Hepatocyte (in vitro differentiated cells): ENCODE results near the gene CBFA2T3.

Experiments used
- CTCF ChIP-seq: fragments of 200-600 bp; sonication (generic); IDR thresholded peaks from 2 replicates; pipeline ENCODE4 v1.5.1; 2016; ENCODE audit warnings: antibody characterized with exemption, mild to moderate bottlenecking; ENCODE audit not compliant: poor library complexity
- EZH2phosphoT487 ChIP-seq: fragments of 200-600 bp; sonication (generic); IDR thresholded peaks from one replicate; pipeline ENCODE4 v1.6.1; 2018; ENCODE audit warnings: antibody characterized with exemption, mild to moderate bottlenecking, low read depth, moderate library complexity; ENCODE audit not compliant: unreplicated experiment, severe bottlenecking

GRCh38 chr16:89017543-89018281 is 40.7 kb upstream of the CBFA2T3 start:
- TF ChIP-seq CTCF (no peak), EZH2phosphoT487 (no peak)
